Measurements from ENCODE around the gene GLDN.

Gene GLDN

GRCh38 chr15:51335087-51335486, 6.4 kb upstream of the GLDN start:
- no peaks in the 10 kb centered on the region for H3K9me3 Mint-ChIP-seq
- H3K36me3 Mint-ChIP-seq (ENCODE audit: low read depth): no peaks in the 10 kb centered on the region
- H3K27me3 Mint-ChIP-seq: peaks cover 12% of the 10 kb centered on the region
- no peak overlapping the region for H3K4me3 Mint-ChIP-seq
- no peak overlapping the region for H3K27ac Mint-ChIP-seq
- H3K4me1 Mint-ChIP-seq (ENCODE audit: low read depth): peaks cover 3% of the 10 kb centered on the region

DNA sequence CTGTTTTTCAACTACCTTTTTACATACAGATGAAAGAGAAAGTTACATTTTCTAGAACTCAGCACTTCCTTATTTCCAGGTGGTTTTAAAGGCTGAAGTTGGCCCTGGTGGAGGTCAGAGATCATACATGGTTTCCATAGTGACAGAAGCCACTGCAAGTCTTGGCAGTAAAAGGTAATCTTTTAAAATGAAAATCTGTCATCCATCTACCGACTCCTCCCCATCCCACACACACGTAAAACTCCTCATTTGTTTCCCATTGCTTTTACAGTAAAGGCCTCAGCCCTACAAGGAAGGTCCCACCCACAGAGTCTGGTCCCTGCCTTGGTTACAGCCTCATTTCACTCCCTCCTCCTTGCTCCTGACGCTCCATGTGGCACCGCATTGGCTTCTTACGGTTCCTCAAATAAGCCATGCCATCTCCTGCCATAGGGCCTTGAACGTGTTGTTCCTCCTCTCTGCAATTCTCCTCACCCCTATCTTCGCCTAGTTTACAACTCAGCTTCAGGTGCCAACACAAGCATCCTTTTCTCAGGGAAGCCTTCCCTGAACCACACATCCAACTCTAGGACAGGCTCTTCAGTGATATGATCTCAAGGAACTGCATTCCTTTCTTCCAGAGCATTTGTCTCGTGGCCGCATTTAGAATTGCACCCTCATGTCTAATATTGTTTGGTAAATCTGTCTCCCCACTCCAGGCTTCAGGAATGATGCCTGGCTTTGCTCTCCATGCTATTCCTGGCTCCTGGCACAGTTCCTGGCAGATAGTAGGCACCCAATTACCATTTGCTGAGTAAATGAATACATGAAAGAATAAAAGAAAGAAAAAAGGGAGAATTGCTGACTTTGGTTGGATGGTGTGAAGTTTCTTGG, 5.7 kb upstream of the GLDN start:
- Mint-ChIP-seq H3K27me3 (peaks cover 19% of the 10 kb centered on the region), H3K36me3 (ENCODE audit: low read depth) (no peaks in the 10 kb centered on the region), H3K27ac (no peak overlapping the region), H3K4me1 (ENCODE audit: low read depth) (peaks cover 3% of the 10 kb centered on the region), H3K4me3 (no peak overlapping the region), H3K9me3 (no peaks in the 10 kb centered on the region)

DNA sequence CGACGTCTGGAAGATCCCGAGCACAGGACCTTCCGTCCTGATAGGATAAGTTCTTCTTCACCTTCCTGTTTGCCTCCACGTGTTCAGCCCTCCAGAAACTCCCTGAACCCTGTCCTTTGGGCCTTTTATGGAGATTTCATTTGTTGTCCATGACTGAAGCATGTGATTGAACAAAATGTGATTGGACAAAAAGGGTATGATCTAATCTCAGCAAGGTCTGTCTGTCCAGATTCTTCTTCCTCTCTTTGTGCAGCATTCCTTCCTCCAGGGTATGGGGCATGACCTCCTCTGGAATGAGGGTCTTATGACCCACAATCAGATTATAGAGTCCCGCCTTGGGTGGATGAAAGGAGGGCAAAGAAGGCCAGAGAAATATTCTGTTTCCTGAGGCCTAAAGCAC, 3.0 kb upstream of the GLDN start, which contains the start of gene CYP19A1:
Gene CYP19A1 (minus strand): TSS at position 101 of the 400 bp plus-strand sequence. CDS start 95,684 bp downstream, outside the sequence.
- Mint-ChIP-seq H3K4me1 (ENCODE audit: low read depth) (peaks cover 3% of the 10 kb centered on the region), H3K27ac (no peak within 1 kb of the TSS), H3K4me3 (no peak within 1 kb of the TSS), H3K27me3 (peaks cover 35% of the 10 kb centered on the region), H3K9me3 (no peaks in the 10 kb centered on the region), H3K36me3 (ENCODE audit: low read depth) (no peaks in the 10 kb centered on the region)

DNA sequence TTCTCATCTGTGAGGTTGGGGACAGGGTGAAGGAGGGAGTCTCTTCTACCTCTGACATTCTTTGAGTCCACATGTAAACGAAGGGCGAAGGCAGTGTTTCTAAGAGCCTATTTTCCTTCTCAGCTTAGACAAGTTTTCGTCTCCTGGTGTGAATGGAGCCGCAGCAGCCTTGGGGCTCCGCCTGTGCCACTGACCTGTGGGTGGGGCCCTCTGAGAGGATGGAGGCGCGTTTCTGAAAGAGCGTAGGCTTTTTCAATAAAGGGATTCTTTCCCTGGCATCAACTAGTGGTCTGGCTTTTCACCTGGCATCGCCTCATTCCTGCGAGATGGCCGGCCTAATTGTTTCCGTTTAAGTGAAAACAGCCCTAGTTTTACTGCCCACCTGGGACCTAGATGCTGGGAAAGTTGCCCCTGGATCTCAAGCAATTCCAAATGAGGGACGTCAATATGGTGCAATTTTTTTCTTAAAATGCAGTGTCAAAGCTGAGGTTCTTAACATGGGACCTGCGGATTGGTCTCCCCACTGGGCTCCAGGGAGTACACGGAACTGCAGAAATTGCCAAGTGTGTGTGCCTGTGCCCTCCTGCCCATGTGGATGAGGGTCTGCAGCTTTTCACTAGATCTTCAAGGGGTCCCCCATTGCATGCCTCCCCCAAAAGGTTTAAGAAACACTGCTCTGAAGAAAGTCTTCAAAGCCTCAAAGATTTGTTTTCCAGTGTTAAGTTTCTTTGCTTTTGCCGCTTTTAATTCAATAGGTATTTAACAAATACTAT, 958 bp downstream of the GLDN start:
- Mint-ChIP-seq H3K9me3 (no peaks in the 10 kb centered on the region), H3K4me1 (ENCODE audit: low read depth) (no peaks in the 10 kb centered on the region), H3K4me3 (no peak overlapping the region), H3K27ac (no peak overlapping the region), H3K27me3 (peaks cover 38% of the 10 kb centered on the region), H3K36me3 (ENCODE audit: low read depth) (no peaks in the 10 kb centered on the region)

- peaks cover 38% of the 10 kb centered on the region for H3K27me3 Mint-ChIP-seq
- no peak overlapping the region for H3K4me3 Mint-ChIP-seq
- no peaks in the 10 kb centered on the region for H3K9me3 Mint-ChIP-seq
- H3K27ac Mint-ChIP-seq: no peak overlapping the region
- no peaks in the 10 kb centered on the region for H3K4me1 Mint-ChIP-seq (ENCODE audit: low read depth)
- H3K36me3 Mint-ChIP-seq (ENCODE audit: low read depth): no peaks in the 10 kb centered on the region
Observed at GRCh38 chr15:51343466-51343865, 2.0 kb downstream of the GLDN start.

DNA sequence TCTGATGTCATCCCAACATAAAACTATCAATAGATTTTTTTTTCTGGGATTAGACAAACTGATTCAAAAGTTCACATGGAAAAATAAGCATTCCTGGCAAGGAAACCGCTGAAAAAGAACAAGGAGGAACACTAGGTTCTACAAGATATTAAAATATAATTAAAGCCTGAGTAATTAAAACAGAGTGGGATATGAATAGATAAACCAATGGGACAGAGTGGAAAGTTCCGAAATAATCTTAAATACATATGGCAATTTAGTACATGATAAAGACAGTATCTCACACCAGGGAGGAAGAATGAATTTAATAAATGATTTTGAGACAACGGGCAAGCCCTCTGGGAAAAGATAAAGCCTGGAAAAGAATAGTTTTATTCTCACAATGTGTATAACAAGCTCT, 4.7 kb downstream of the GLDN start:
- Mint-ChIP-seq H3K9me3 (no peaks in the 10 kb centered on the region), H3K27ac (no peak overlapping the region), H3K36me3 (ENCODE audit: low read depth) (no peaks in the 10 kb centered on the region), H3K4me3 (no peak overlapping the region), H3K4me1 (ENCODE audit: low read depth) (no peaks in the 10 kb centered on the region), H3K27me3 (peaks cover 27% of the 10 kb centered on the region)

- Mint-ChIP-seq H3K36me3 (ENCODE audit: low read depth) (no peaks in the 10 kb centered on the region), H3K4me1 (ENCODE audit: low read depth) (no peaks in the 10 kb centered on the region), H3K27me3 (peaks cover 22% of the 10 kb centered on the region), H3K9me3 (no peaks in the 10 kb centered on the region), H3K4me3 (no peak overlapping the region), H3K27ac (no peak overlapping the region)
Observed at GRCh38 chr15:51348688-51349087, 7.2 kb downstream of the GLDN start.

GRCh38 chr15:51349156-51349844, 7.8 kb downstream of the GLDN start:
- Mint-ChIP-seq H3K27ac (no peak overlapping the region), H3K4me1 (ENCODE audit: low read depth) (no peaks in the 10 kb centered on the region), H3K36me3 (ENCODE audit: low read depth) (no peaks in the 10 kb centered on the region), H3K4me3 (no peak overlapping the region), H3K27me3 (peaks cover 22% of the 10 kb centered on the region), H3K9me3 (no peaks in the 10 kb centered on the region)

DNA sequence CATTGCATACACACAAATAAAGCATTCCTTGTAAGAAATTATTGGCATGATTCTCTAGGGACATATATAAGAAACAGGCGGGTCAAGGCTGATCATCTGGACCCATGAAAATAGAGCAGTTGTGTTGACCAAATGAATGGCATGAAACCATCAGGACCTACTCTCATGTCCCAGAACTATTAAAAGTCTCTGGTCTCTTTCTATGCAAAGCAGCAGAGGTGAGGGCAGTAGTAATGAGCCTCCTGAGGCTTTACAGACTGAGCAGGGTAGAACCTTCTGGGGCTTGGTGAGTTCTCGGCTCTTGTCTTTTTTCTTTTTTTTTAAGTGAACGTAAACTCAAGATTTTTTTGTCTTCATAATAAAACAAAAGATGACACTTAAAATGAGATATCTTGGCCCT, 9.3 kb downstream of the GLDN start:
- H3K27me3 Mint-ChIP-seq: peaks cover 22% of the 10 kb centered on the region
- no peak overlapping the region for H3K27ac Mint-ChIP-seq
- no peak overlapping the region for H3K4me3 Mint-ChIP-seq
- no peaks in the 10 kb centered on the region for H3K36me3 Mint-ChIP-seq (ENCODE audit: low read depth)
- no peaks in the 10 kb centered on the region for H3K4me1 Mint-ChIP-seq (ENCODE audit: low read depth)
- H3K9me3 Mint-ChIP-seq: no peaks in the 10 kb centered on the region

GRCh38 chr15:51353976-51354375, 12.5 kb downstream of the GLDN start:
- H3K36me3 Mint-ChIP-seq (ENCODE audit: low read depth): no peaks in the 10 kb centered on the region
- no peaks in the 10 kb centered on the region for H3K4me1 Mint-ChIP-seq (ENCODE audit: low read depth)
- no peak overlapping the region for H3K27ac Mint-ChIP-seq
- no peaks in the 10 kb centered on the region for H3K9me3 Mint-ChIP-seq
- H3K27me3 Mint-ChIP-seq: peaks cover 22% of the 10 kb centered on the region
- H3K4me3 Mint-ChIP-seq: no peak overlapping the region

GRCh38 chr15:51355096-51355495, 13.6 kb downstream of the GLDN start:
- H3K27me3 Mint-ChIP-seq: peaks cover 22% of the 10 kb centered on the region
- H3K36me3 Mint-ChIP-seq (ENCODE audit: low read depth): no peaks in the 10 kb centered on the region
- no peak overlapping the region for H3K4me3 Mint-ChIP-seq
- no peaks in the 10 kb centered on the region for H3K9me3 Mint-ChIP-seq
- H3K4me1 Mint-ChIP-seq (ENCODE audit: low read depth): no peaks in the 10 kb centered on the region
- no peak overlapping the region for H3K27ac Mint-ChIP-seq

DNA sequence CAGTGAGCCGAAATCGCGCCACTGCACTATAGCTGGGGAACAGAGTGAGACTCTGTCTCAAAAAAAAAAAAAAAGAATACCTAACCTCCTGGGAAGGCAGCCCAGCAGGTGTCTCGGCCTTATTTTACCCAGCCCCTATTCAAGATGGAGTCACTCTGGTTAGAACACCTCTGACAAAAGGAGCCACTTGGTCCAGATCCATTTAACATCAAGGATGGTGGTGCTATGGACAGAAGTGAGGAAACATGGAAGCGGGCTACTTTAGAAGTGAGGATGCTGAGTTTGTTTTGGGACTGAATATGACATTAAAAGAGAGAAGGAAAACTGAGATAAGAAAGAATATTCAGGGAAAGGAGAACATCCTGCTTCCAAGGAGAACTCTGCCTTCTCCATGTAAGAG, 14.7 kb downstream of the GLDN start:
- Mint-ChIP-seq H3K9me3 (no peaks in the 10 kb centered on the region), H3K27ac (no peak overlapping the region), H3K36me3 (ENCODE audit: low read depth) (no peaks in the 10 kb centered on the region), H3K4me1 (ENCODE audit: low read depth) (no peaks in the 10 kb centered on the region), H3K27me3 (peaks cover 19% of the 10 kb centered on the region), H3K4me3 (no peak overlapping the region)

- Mint-ChIP-seq H3K36me3 (ENCODE audit: low read depth) (no peaks in the 10 kb centered on the region), H3K4me1 (ENCODE audit: low read depth) (no peaks in the 10 kb centered on the region), H3K4me3 (no peak overlapping the region), H3K27me3 (peaks cover 17% of the 10 kb centered on the region), H3K9me3 (no peaks in the 10 kb centered on the region), H3K27ac (no peak overlapping the region)
Observed at GRCh38 chr15:51356983-51357382, 15.5 kb downstream of the GLDN start.

DNA sequence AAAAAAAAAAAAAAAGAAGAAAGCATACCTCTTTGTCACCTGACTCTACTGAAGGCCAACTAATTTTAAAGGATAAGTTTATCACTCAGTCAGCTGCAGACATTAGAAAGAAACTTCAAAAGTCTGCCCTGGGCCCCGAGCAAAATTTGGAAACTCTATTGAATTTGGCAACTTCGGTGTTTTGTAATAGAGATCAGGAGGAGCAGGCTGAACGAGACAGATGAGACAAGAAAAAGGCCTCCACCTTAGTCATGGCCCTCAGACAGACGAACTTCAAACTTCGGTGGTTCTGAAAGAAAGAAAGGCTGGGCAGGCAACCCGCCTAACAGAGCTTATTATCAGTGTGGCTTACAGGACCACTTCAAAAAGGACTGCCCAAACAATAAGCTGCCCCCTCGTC, 18.5 kb downstream of the GLDN start:
- Mint-ChIP-seq H3K27ac (no peak overlapping the region), H3K9me3 (no peaks in the 10 kb centered on the region), H3K27me3 (no peaks in the 10 kb centered on the region), H3K4me3 (no peak overlapping the region), H3K36me3 (ENCODE audit: low read depth) (no peaks in the 10 kb centered on the region), H3K4me1 (ENCODE audit: low read depth) (no peaks in the 10 kb centered on the region)

GRCh38 chr15:51363383-51363782, 21.9 kb downstream of the GLDN start:
- Mint-ChIP-seq H3K4me3 (no peak overlapping the region), H3K27me3 (no peaks in the 10 kb centered on the region), H3K4me1 (ENCODE audit: low read depth) (no peaks in the 10 kb centered on the region), H3K9me3 (no peaks in the 10 kb centered on the region), H3K27ac (no peak overlapping the region), H3K36me3 (ENCODE audit: low read depth) (no peaks in the 10 kb centered on the region)

Data from stimulated activated naive CD8-positive, alpha-beta T cell treated with anti-CD3 and anti-CD28 coated beads, Interleukin-15, Interleukin-2, amounts not matched to agents 100 ng/mL and 50 ng/mL, for 24 hours (primary cell).